Tibial nerve (tissue), 4 donors: ENCODE results near the gene SPATA33. TPM values are rescaled to one million over a fixed set of nuclear protein-coding genes. Genes with fewer than 3 reads are reported as not detected.

Experiments
- DNase-seq, 2 donors: peaks; one replicate each; pipeline ENCODE4 v3.0.0-alpha.2; 2019; ENCODE audit warnings: low spot score in 2 of 2
- H3K27ac ChIP-seq, 4 donors: fragments of 200-600 bp; sonication (generic) in 3 of 4; one replicate each; pipeline ENCODE4 v1.5.1; 2017 to 2019; ENCODE audit warnings: mild to moderate bottlenecking in 1 of 4
- H3K27me3 ChIP-seq, 2 donors: fragments of 200-600 bp; sonication (generic) in 1 of 2; one replicate each; pipeline versions ENCODE4 v1.5.1 to v1.6.0; 2017 to 2019
- H3K36me3 ChIP-seq, 3 donors: fragments of 200-600 bp; sonication (generic); one replicate each; pipeline ENCODE4 v1.5.1; 2018 to 2019
- H3K4me1 ChIP-seq, 4 donors: fragments of 200-600 bp; sonication (generic) in 3 of 4; one replicate each; pipeline ENCODE4 v1.5.1; 2017 to 2019
- H3K4me3 ChIP-seq, 4 donors: fragments of 200-600 bp; sonication (generic) in 3 of 4; one replicate each; pipeline ENCODE4 v1.5.1; 2017 to 2019; ENCODE audit warnings: mild to moderate bottlenecking in 1 of 4, moderate library complexity in 1 of 4
- H3K9me3 ChIP-seq, 4 donors: fragments of 200-600 bp; sonication (generic) in 3 of 4; one replicate each; pipeline ENCODE4 v1.5.1; 2017 to 2019
- CTCF ChIP-seq, 5 experiments: fragments of 200-600 bp in 3 of 5; fragments of 450-650 bp in 2 of 5; sonication (generic) in 3 of 5; IDR thresholded peaks; one replicate each; pipeline ENCODE4 v1.5.1; 2016 to 2019; ENCODE audit warnings: antibody characterized with exemption in 5 of 5, mild to moderate bottlenecking in 3 of 5, moderate library complexity in 2 of 5
- EP300 ChIP-seq, 2 donors: sonication (generic); formaldehyde crosslinking; IDR thresholded peaks; one replicate each; pipeline ENCODE4 v1.6.1; 2017; ENCODE audit warnings: antibody characterized with exemption in 2 of 2, mild to moderate bottlenecking in 1 of 2
- POLR2A ChIP-seq, 2 donors: fragments of 450-650 bp; IDR thresholded peaks; one replicate each; pipeline ENCODE4 v1.6.1; 2017; ENCODE audit warnings: antibody characterized with exemption in 2 of 2, mild to moderate bottlenecking in 2 of 2, moderate library complexity in 2 of 2
- WGBS, 2 donors: methylation state at CpG; one replicate each; pipeline ENCODE4 v1.1.5; 2018; 5-methylcytosine and 5-hydroxymethylcytosine counted together
- total RNA-seq, 4 donors: library from RNA; depleted of rRNA; stranded (reverse); fragments of >200 nt; gene quantifications; one replicate each; pipeline ENCODE4 v1.1.0, GENCODE V29; 2016

SPATA33 gene
- total RNA-seq, 4 donors from 2014 or later: 4.8 to 9.0 (median 7.2) TPM

- Histone ChIP-seq H3K27me3 (peaks cover 0 to 34% of the 10 kb centered on the region in 2 donors), H3K36me3 (no peaks in the 10 kb centered on the region), H3K4me1 (no peaks in the 10 kb centered on the region), H3K4me3 (peak within 1 kb of the TSS in 1 of 4 donors; percentile 15), H3K9me3 (no peaks in the 10 kb centered on the region), H3K27ac (peak within 1 kb of the TSS in 1 of 4 donors; percentile 62)
- no peak for DNase-seq
- TF ChIP-seq EP300 (IDR thresholded peaks at IDR 0.05) (no peak), CTCF (IDR thresholded peaks at IDR 0.05) (no peak), POLR2A (IDR thresholded peaks at IDR 0.05) (no peak)
- WGBS, 2 donors: 66 to 70% methylated on average over 19 of the region's 19 CpGs
Measured at GRCh38 chr16:89613231-89613953, 44.2 kb upstream of the SPATA33 start, which contains the start of gene DPEP1. Gene DPEP1, plus strand, starts transcription at chr16:89613642. Its CDS starts 16,769 bp downstream, at chr16:89630411.

GRCh38 chr16:89613954-89614459, 43.6 kb upstream of the SPATA33 start:
- H3K27ac ChIP-seq: peak overlapping the region in 1 of 4 donors; percentile 62
- no peaks in the 10 kb centered on the region for H3K9me3 ChIP-seq
- H3K4me3 ChIP-seq: no peak overlapping the region
- H3K4me1 ChIP-seq: no peaks in the 10 kb centered on the region
- no peak for DNase-seq
- H3K36me3 ChIP-seq: no peaks in the 10 kb centered on the region
- TF ChIP-seq EP300 (IDR thresholded peaks at IDR 0.05) (no peak), POLR2A (IDR thresholded peaks at IDR 0.05) (no peak), CTCF (IDR thresholded peaks at IDR 0.05) (no peak)
- H3K27me3 ChIP-seq: peaks cover 0 to 34% of the 10 kb centered on the region in 2 donors
- WGBS, 2 donors: 87 to 93% methylated on average over 21 to 22 of the region's 22 CpGs

- Histone ChIP-seq H3K36me3 (no peaks in the 10 kb centered on the region), H3K9me3 (no peaks in the 10 kb centered on the region), H3K27ac (no peak overlapping the region), H3K27me3 (peaks cover 0 to 36% of the 10 kb centered on the region in 2 donors), H3K4me1 (no peaks in the 10 kb centered on the region), H3K4me3 (no peak overlapping the region)
- no peak for DNase-seq
- WGBS, 2 donors: 86 to 88% methylated on average over 10 of the region's 13 CpGs
- TF ChIP-seq EP300 (IDR thresholded peaks at IDR 0.05) (no peak), CTCF (IDR thresholded peaks at IDR 0.05) (no peak), POLR2A (IDR thresholded peaks at IDR 0.05) (no peak)
Measured at GRCh38 chr16:89615176-89615575, 42.5 kb upstream of the SPATA33 start.

GRCh38 chr16:89615596-89616090, 42.0 kb upstream of the SPATA33 start:
- no peak for DNase-seq
- WGBS, 2 donors: 23 to 34% methylated on average over 14 to 17 of the region's 17 CpGs
- Histone ChIP-seq H3K4me3 (no peak overlapping the region), H3K9me3 (no peaks in the 10 kb centered on the region), H3K4me1 (no peaks in the 10 kb centered on the region), H3K36me3 (no peaks in the 10 kb centered on the region), H3K27ac (no peak overlapping the region), H3K27me3 (peaks cover 0 to 41% of the 10 kb centered on the region in 2 donors)
- TF ChIP-seq CTCF (IDR thresholded peaks at IDR 0.05) (peak; percentile 27 to 66 (median 58)), EP300 (IDR thresholded peaks at IDR 0.05) (no peak), POLR2A (IDR thresholded peaks at IDR 0.05) (no peak)

GRCh38 chr16:89616623-89617022, 41.0 kb upstream of the SPATA33 start:
- no peak overlapping the region for H3K27ac ChIP-seq

More at GRCh38 chr16:89616623-89617022, 41.0 kb upstream of the SPATA33 start:
- Histone ChIP-seq H3K36me3 (no peaks in the 10 kb centered on the region), H3K27me3 (peaks cover 0 to 51% of the 10 kb centered on the region in 2 donors), H3K4me3 (no peak overlapping the region), H3K4me1 (no peaks in the 10 kb centered on the region), H3K9me3 (no peaks in the 10 kb centered on the region)
- no peak for DNase-seq
- no peak for TF ChIP-seq CTCF (IDR thresholded peaks at IDR 0.05)
- TF ChIP-seq POLR2A (IDR thresholded peaks at IDR 0.05): no peak
- TF ChIP-seq EP300 (IDR thresholded peaks at IDR 0.05): no peak
- 81% methylated on average over 20 of the region's 20 CpGs for whole genome bisulfite sequencing, 2 donors
